ENCODE results near the gene ARHGAP22.

Gene ARHGAP22

DNA sequence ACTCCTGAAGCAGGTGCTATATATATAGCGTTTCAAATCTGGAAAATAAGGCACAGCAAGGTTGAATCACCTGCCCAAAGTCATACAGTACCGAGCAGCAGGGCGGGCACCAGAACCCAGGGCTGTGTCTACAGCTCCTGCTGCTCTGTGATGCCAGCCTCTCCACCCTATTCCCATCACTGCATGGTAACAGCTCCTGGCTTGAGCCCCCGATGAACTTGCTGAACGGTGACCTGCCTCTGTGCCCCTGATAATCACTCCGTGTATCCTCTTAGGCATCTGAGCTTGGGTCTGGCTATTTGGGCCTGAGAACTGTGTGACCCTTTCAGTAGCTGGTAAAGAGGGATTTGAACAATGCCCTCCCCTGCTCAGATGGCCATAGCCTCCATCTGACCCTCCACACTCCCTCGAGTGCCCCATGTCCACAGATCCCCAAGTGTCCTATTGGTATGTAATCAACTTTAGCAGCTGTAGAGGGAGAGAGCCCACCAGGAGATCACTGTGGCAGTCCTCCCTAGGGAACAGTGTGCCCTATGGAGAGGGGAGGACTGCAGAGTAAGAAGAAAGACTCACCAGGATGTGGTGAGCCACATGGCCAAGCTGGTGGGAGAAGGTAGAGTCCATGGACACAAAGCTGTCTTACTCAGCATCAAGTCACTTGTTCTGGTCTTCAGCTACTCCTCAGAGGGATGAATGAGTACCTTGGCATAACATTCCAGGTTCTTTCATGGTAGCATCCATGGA lies 1.1 kb upstream of the ARHGAP22 start:
- DNase-seq = no peak

DNA sequence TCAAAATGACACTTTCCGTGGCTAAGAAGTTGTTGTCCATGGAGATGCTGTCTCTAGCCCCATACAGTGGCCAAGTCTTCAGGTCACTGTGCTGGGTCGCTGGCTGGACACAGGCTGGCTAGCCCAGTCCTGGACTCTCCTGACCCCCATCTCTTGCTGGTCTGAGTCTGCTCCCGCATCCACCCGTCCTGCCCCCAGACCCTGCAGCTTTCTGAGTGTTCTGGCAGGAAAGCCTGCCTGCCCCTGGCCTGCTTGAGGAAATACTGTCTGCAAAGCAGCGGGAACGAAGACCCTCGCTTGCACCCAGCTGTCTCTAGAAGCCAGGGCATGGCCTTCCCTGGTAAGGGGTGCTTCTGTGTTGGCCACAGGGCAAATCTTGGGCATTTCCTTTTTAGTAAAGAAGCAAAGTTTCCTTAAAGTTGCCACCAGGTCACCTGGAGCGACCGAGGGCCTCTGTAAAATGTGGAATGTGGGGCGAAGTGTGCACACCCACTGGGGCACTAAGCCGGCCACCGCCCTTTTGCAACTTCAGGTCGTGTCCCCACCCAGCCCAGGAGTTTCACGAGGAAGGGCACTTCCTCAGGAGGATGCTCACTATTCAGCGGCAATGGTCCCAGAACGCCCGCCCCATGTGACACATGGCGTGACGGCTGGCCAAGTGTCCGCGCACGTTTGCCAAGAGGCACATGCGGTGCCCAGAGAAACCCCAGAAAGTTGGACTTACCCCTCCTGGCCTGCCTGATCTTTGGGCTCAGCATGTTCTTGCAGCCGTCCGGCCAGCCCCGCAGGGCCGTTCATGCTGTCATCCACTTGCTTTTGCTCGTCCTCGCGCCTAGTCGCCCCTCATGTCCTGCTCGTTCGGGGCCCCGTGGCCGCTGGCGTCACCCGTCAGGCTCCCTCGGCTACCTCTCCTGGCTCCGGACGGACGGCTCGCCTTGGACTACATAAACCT lies 558 bp downstream of the ARHGAP22 start:
- no peak for DNase-seq

DNA sequence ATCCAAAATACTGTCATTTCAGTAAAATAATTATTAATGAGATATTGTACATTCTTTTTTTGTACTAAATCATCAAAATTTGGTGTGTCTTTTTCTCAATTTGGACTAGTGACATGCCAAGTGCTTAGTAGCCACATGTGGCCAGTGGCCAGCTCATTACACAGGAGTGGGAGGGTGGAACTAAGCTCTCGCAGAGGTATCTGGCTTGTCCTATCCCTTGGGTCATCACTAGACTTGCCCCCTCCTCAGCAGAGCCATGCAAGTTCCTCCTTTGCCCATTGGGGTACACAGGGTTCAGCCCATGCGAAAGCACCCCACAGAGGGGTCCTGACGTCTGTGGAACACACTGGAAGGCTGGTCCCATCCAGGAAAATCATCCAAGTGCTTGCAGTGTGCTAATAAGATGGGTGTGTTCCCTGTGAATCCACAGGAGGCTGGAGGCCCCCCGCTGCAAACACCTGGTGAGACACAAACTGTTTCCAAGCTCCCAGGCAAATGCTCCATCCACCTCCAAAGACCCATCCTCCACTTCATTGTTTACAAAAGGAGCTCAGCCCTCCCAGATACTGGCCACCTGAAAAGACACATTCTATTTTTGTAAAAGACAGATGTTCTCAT lies 1.3 kb downstream of the ARHGAP22 start:
- DNase-seq = no peak

DNA sequence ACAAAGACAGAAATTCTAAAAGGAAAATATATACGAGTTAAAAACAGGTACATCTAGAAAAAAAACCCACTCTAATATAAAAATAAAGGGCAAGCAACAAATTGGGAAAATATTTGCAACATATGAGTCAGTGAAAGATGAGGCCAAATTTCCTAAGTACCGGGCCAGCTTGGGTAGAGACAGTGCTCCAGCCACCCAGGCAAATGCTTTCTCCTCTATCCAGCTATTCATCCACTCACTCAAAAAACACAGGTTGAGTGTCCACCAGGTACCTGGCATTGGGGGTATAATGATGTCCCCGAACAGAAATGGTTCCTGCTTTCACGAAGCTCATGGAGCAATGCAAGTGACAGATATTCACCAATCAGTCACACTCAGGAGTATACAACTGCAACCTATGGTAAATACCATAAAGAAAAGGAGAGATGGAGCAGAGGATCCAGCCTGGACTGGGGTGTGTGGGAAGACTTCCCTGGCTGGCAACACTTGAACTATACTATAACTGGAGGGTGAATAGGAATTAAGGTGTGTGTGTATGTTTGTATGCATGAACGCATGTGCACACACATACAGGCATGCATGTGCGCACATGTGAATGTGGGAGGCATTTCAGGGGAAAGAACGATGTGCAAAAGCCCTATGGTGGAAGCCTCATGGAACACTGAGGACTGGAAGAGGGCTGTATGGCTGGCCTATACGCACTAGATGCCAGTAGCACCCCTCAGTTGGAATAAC lies 2.3 kb downstream of the ARHGAP22 start:
- DNase-seq = no peak

DNA sequence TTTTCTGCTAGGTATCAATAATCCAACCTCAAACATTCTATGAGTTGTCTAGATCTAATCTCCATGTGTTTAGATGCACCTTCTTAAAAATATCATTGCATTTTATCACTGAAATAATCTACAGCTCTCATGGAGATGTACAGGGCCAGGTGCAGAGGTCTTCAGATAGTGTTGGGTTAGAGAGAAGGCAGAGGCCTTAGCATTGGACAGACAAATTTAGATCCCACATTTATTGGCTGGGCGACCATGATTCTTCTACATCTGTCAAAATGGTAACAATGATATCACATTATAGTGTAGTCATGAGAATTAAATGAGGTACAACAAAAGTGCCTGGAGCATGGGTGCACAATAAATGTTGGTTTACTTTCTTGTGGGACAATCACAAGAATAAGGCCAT lies 3.1 kb downstream of the ARHGAP22 start:
- DNase-seq = no peak

GRCh38 chr10:48600645-48601505 lies 4.0 kb downstream of the ARHGAP22 start:
- DNase-seq = no peak

- no peak for DNase-seq
Measured at GRCh38 chr10:48599830-48600134, 5.1 kb downstream of the ARHGAP22 start.

DNA sequence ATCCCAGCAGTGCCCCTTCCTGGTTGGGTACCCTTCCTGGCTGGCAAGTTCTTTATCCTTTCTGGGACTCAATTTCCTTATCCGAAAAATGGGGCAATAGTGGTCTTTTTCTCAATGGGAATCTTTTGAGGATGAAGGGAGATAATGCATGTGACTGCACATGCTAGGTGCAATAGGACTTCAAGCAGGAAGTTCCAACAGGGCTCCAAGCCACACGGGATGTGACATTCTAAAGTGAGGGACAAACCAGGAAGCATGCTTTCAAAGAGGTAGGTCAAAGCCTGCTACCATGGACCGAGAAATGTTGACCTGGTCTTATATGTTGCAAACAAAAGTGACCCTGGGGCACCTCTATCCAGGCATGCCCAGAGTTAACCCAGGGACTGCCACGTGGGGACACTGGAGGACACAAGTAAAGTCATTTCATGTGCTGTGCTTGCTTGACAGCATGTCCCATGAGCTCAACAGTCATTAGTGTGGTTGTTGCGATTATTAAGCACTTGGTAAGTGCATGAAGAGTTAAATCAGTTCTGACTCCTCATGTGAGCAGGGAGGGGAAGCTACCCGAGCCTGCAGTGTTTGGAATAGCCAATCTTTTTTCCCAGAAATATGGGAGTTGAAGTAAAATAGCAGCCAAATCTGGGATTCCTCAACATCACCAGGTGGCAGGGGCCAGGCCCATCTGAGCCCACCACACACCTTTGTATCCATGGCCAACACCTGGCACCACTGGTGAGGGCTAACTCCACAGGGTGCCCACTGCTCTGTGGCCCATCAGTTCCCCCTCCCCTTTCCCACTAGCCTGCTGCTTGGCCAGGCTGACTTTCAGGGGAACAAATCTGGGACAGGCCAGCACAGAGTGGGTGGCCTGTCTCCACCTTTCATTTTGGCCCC lies 5.7 kb downstream of the ARHGAP22 start:
- no peak for DNase-seq

DNA sequence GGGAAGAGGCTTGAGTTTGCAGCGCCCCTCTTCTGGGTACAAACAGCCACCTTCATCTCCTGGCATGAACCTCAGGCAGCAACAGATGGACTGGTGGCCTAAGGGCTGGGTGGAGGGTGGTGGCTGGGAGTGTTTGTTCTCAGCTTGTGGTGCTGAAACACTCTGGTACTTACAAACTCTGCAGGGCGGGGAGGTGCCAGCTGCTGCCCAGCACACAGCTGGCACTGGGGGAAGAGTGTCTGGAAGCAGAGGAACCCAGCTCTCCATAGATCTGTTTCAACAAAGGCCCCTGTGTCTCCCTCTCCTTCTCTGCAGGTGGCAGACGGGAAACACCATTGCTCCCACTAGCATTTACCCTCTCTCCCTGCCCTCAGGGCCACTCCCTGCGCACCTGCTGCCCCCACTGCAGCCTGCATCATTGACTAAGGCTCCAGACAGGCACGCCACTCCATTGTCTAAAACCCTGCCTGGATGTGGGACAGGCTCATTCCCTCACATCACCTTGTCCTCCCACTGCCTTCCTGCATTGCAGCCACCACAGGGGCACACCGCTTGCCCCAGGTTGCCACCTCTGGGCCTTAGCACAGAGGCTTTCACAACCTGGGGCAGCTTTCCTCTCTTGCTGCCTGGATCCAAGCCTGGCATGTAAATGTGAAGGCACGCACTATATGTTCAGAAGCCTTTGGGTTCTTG lies 6.5 kb downstream of the ARHGAP22 start:
- DNase-seq = peak; percentile 54

DNA sequence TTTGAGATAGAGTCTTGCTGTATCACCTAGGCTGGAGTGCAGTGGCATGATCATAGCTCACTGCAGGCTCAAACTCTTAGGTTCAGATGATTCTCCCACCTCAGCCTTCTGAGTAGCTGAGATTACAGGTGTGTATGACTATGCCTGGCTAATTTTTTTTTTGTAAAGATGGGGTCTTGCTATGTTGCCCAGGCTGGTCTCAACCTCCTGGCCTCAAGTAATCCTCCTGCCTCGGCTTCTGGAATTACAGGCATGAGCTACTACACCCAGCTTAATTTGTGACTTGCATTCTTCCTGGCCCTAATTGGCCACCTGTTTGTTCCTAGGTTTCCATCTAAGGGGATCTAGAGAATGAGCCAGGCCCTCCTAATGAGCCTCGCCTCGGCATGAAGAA lies 9.3 kb downstream of the ARHGAP22 start:
- no peak for DNase-seq

DNA sequence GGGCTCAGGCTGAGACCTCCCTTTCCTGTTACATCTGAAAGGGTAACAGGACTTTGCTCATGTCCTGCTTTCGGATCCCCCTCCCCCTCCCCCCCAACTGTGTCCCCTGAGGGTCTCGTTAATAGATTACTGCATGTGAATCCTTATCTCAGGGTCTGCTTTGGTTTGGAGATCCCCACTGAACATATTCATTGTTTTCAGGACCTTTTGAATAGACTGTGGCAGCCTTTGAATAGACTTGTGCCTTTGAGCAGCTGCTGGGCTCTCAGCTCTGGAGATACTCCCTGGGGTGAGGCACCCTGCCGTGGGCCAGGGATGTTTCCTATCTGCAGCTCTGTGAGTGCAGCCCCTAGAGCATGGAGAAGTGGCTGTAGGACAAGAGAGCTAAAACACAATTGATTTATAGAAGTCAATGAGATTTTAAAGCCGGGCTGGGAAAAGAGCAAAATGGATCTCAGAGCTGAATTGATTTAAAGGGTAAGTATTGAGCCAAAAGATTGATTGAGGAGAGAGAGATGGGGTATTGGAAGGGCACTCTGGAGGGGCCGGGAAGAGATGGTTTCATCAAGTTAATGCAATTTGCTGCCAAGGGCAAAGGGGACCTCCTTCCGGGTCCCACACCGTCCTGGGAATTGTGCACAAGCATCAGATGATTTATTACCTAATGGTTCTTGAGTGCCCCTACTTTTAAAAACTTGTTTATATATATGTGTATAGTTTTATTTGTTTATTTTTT lies 9.9 kb downstream of the ARHGAP22 start:
- no peak for DNase-seq

DNA sequence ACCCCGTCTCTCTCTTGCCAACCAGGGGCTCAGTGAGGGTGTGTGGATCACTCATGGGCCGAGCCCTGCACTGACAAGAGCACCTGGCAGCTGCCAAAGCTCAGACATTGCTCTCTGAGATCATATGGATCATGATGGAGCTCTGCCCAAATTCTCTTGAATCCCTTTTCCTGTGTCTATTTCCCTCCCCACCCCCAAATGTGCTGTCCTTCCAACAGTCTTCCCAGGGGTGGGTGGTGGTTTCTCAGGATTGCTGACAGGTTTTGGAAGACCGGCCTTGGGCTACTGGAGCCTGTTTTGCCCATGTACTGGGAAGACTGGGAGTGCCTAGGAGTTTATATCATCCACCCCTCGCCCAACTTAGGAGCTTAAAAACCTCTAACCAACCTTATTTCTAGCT lies 10.5 kb downstream of the ARHGAP22 start:
- DNase-seq = no peak

GRCh38 chr10:48592346-48592745 lies 12.5 kb downstream of the ARHGAP22 start:
- no peak for DNase-seq

DNA sequence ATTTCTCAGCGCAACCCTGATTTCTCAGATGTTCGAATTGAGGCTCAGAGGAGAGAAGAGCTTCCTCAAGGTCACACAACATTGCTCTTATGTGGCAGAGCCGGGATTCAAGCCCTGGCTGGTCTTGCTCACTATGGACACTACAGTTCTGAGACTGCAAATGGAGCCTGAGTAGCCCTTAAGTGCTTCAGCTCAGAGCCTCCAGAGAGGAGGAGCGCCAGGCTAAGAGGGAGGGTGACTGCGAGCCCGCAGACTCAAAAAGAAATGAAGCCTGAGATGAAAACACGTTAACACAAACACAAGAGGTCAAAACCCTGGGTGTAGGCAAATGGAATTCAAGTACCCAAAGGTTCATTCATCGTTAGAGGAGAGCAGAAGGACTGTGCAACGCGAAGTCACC lies 13.9 kb downstream of the ARHGAP22 start:
- DNase-seq = peak; percentile 88

GRCh38 chr10:48589266-48589665 lies 15.6 kb downstream of the ARHGAP22 start:
- DNase-seq = peak; percentile 20

- DNase-seq = no peak
Measured at GRCh38 chr10:48587819-48588218, 17.1 kb downstream of the ARHGAP22 start.

DNA sequence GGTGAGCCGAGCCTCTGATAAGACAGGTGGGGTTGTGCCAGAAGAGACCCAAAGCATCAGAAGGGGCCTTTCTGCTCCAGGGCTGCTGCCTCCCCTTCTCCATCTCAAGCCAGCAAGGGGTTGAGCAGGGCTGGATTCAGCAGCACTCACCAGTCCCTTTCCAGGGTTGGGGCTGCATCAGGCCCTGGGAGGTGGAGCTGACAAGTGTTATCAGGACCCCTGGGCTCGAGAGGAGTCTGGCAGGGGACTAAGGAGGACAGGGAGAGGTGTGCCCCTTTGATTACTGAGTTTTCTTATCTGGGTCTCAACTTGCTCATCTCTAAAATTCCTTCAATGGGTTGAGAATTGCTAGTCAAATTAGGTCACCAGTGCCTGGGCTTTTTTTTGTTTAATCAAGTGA lies 17.8 kb downstream of the ARHGAP22 start:
- no peak for DNase-seq

- DNase-seq = no peak
Measured at GRCh38 chr10:48582970-48583369, 21.9 kb downstream of the ARHGAP22 start.

GRCh38 chr10:48580236-48580635 lies 24.6 kb downstream of the ARHGAP22 start:
- DNase-seq = no peak
